K562 (cell line): ENCODE results near the gene METRN. TPM values are rescaled to one million over a fixed set of nuclear protein-coding genes. Genes with fewer than 3 reads are reported as not detected.

Source experiments
- CHD1 ChIP-seq: fragments of 200-600 bp; sonication (generic); IDR thresholded peaks from one replicate; pipeline ENCODE4 v1.6.1; 2012; ENCODE audit warnings: mild to moderate bottlenecking, moderate library complexity, low read length, inconsistent platforms
- FIP1L1 ChIP-seq: fragments of 200-400 bp; formaldehyde crosslinking; IDR thresholded peaks from 2 replicates; pipeline ENCODE4 v1.6.1; 2018; ENCODE audit warnings: mild to moderate bottlenecking, low read depth, low read length; ENCODE audit not compliant: poor library complexity, severe bottlenecking
- MTA3 ChIP-seq: fragments of 450-650 bp; formaldehyde crosslinking; IDR thresholded peaks from 2 replicates; pipeline ENCODE4 v1.6.1; 2017; ENCODE audit warnings: mild to moderate bottlenecking, borderline replicate concordance
- MTF1 ChIP-seq: fragments of 250-450 bp; sonication (Bioruptor Pico); IDR thresholded peaks from 2 replicates; pipeline ENCODE4 v1.9.0; 2021; ENCODE audit warnings: moderate library complexity, mild to moderate bottlenecking, inconsistent platforms, borderline replicate concordance
- MYNN ChIP-seq, 2 experiments: sonication (generic); formaldehyde crosslinking in 1 of 2; IDR thresholded peaks; 2 replicates each; pipeline versions ENCODE4 v1.5.0 to v1.6.1; 2016 to 2020; ENCODE audit warnings: antibody characterized with exemption in 1 of 2, missing genetic modification reagents in 1 of 2
- NFIC ChIP-seq: fragments of 450-650 bp; IDR thresholded peaks from 2 replicates; pipeline ENCODE4 v1.6.1; 2017; ENCODE audit warnings: mild to moderate bottlenecking, inconsistent platforms
- PHB2 ChIP-seq: fragments of 450-650 bp; IDR thresholded peaks from 2 replicates; pipeline ENCODE4 v1.6.1; 2017; ENCODE audit warnings: low read depth
- RBBP5 ChIP-seq: fragments of 200-600 bp; sonication (generic); IDR thresholded peaks from 2 replicates; pipeline ENCODE4 v1.6.1; 2012; ENCODE audit warnings: borderline replicate concordance, mild to moderate bottlenecking, low read length, control low read depth, inconsistent platforms; ENCODE audit not compliant: insufficient read depth, poor library complexity, severe bottlenecking
- SPI1 ChIP-seq: IDR thresholded peaks from 2 replicates; pipeline ENCODE4 v1.6.1; 2011; ENCODE audit warnings: low read depth, low read length, control low read depth, borderline replicate concordance
- SRSF1 ChIP-seq: fragments of 200-400 bp; formaldehyde crosslinking; IDR thresholded peaks from 2 replicates; pipeline ENCODE4 v1.6.1; 2017; ENCODE audit warnings: mild to moderate bottlenecking, low read depth, low read length, moderate library complexity
- ZKSCAN3 ChIP-seq: fragments of 250-450 bp; sonication (Bioruptor Pico); IDR thresholded peaks from 2 replicates; pipeline ENCODE4 v1.4.0; 2020
- ZNF263 ChIP-seq: sonication (generic); formaldehyde crosslinking; IDR thresholded peaks from 2 replicates; pipeline ENCODE4 v1.8.0; 2022; ENCODE audit warnings: mild to moderate bottlenecking, missing genetic modification reagents, borderline replicate concordance
- ZNF384 ChIP-seq: IDR thresholded peaks from 2 replicates; pipeline ENCODE4 v1.6.1; 2012; ENCODE audit warnings: low read depth, low read length, improper control_type of control experiment
- ZNF57 ChIP-seq: fragments of 450-650 bp; formaldehyde crosslinking; IDR thresholded peaks from 2 replicates; pipeline ENCODE4 v1.4.0; 2020; ENCODE audit warnings: mild to moderate bottlenecking, moderate library complexity
- ZNF586 ChIP-seq: fragments of 450-650 bp; formaldehyde crosslinking; conservative IDR thresholded peaks from 2 replicates; pipeline ENCODE4 v1.4.0; 2020; ENCODE audit warnings: mild to moderate bottlenecking, moderate library complexity
- ZNF668 ChIP-seq: fragments of 250-450 bp; sonication (Bioruptor Pico); IDR thresholded peaks from 2 replicates; pipeline ENCODE4 v1.8.0; 2022; ENCODE audit warnings: mild to moderate bottlenecking, inconsistent platforms
- polyA plus RNA-seq, 8 experiments: library from polyadenylated mRNA; depleted of rRNA in 4 of 8; stranded (reverse) in 5 of 8; unstranded in 3 of 8; fragments of >200 nt; fragmentation: Nextera tagmentation in 2 of 8; fragmentation: Illumina TruSeq in 1 of 8; extraction: Ambion mirVana in 2 of 8; extraction: Trizol in 1 of 8; gene quantifications; 2 replicates each; pipeline versions ENCODE4 v1.2.1 to v1.2.3, GENCODE V29; 2011 to 2014; ENCODE audit warnings: inconsistent platforms in 1 of 8, missing spikeins in 1 of 8
- total RNA-seq, 7 experiments: library from RNA; depleted of rRNA in 6 of 7; stranded (reverse); fragments of >200 nt in 6 of 7; fragmentation: Illumina TruSeq in 2 of 7; extraction: Trizol in 2 of 7; gene quantifications; 2 replicates each; pipeline versions ENCODE4 v1.2.1 to v1.2.3, GENCODE V29; 2011 to 2021; ENCODE audit warnings: low replicate concordance in 1 of 7
- TF ChIP-seq, protein P1 (sequence below), 3 experiments: IDR thresholded peaks in 2 of 3; conservative IDR thresholded peaks in 1 of 3; 2 replicates each; pipeline ENCODE4 v1.5.1; 2011 to 2012; ENCODE audit warnings: low read length in 3 of 3, mild to moderate bottlenecking in 3 of 3, control low read depth in 2 of 3, improper control_type of control experiment in 1 of 3, inconsistent platforms in 1 of 3, low read depth in 1 of 3, mixed read lengths in 1 of 3, moderate library complexity in 1 of 3; ENCODE audit not compliant: insufficient read depth in 2 of 3
- TF ChIP-seq, protein P2 (sequence below): fragments of 450-650 bp; formaldehyde crosslinking; conservative IDR thresholded peaks from 2 replicates; pipeline ENCODE4 v1.4.0; 2022; ENCODE audit warnings: mild to moderate bottlenecking, missing genetic modification characterization
- TF ChIP-seq, protein P3 (sequence below): fragments of 450-650 bp; formaldehyde crosslinking; IDR thresholded peaks from 2 replicates; pipeline ENCODE4 v1.4.0; 2020; ENCODE audit warnings: mild to moderate bottlenecking, mixed read lengths
- TF ChIP-seq, protein P4 (sequence below): fragments of 450-650 bp; IDR thresholded peaks from 2 replicates; pipeline ENCODE4 v1.6.1; 2016; ENCODE audit warnings: missing biosample characterization, missing genetic modification characterization

Gene METRN
- total and polyA plus RNA-seq, 9 of the 15 experiments (the other 6 are each of a cell fraction or from before 2014, with no cell fraction given), result 0.20 to 89.8 (median 15.4) TPM

DNA sequence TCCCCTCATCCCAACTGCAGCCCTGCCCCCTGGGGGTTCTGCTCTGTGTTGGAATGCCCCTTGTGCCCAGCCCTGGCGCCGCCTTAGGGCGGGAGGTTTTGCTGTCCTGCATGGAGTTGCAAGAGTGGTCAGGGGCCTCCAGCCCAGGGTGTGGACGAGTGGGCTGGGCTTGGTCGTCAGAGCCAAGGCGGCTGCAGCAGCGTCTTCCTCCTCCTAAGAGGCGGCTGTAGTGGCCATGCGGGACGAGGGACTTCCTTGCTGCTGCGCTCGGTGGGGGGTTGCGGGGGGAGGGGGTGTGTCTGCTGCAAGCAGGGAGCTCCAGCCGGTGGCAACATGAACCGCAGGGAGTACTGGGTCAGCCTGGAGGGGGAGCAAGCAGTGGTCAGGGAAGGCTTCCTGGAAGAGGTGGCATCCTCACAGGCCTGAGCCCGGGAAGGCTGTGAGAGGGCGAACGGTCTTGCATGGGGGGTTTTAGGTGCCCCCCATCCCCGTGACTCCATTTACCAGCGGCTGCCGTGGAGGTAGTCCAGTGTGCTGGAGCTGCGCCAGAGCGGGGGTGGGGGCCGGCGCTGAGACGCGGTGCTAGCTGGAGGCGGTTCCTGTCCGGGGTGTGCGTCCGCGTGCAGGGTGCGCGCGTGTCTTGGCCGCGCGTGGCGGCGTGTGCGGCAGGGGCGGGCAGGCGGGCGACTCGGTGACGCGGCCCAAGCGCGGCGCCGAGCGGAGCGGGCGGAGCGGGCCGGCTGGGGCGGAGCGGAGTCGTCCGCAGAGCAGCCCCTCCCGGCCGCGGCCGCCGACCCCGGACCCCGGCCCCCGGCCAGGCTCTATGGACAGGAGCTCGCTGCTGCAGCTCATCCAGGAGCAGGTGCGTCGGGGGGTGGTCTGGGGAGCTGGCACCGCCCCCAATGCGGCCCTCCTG, 39.7 kb upstream of the METRN start, which contains the start of gene RHBDL1 (continued):
- TF ChIP-seq, protein P1, sequence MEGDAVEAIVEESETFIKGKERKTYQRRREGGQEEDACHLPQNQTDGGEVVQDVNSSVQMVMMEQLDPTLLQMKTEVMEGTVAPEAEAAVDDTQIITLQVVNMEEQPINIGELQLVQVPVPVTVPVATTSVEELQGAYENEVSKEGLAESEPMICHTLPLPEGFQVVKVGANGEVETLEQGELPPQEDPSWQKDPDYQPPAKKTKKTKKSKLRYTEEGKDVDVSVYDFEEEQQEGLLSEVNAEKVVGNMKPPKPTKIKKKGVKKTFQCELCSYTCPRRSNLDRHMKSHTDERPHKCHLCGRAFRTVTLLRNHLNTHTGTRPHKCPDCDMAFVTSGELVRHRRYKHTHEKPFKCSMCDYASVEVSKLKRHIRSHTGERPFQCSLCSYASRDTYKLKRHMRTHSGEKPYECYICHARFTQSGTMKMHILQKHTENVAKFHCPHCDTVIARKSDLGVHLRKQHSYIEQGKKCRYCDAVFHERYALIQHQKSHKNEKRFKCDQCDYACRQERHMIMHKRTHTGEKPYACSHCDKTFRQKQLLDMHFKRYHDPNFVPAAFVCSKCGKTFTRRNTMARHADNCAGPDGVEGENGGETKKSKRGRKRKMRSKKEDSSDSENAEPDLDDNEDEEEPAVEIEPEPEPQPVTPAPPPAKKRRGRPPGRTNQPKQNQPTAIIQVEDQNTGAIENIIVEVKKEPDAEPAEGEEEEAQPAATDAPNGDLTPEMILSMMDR (IDR thresholded peaks at IDR 0.05 in 2 of 3, conservative IDR thresholded peaks at IDR 0.05 in 1 of 3; ENCODE audit: insufficient read depth in 2 of 3, low read depth in 1 of 3, low read length in 3 of 3), result peak in 2 of 3 experiments; percentile 17 to 38; a peak in 2 of 6 replicates
- peak; percentile 63 for TF ChIP-seq FIP1L1
- TF ChIP-seq MYNN (IDR thresholded peaks at IDR 0.05), result peak; percentile 29; the same call in 1 of the 2 replicates
- TF ChIP-seq MYNN (CRISPR knock-in tag; IDR thresholded peaks at IDR 0.05), result no peak
- peak; percentile 53 for TF ChIP-seq RBBP5
- TF ChIP-seq, protein P2, sequence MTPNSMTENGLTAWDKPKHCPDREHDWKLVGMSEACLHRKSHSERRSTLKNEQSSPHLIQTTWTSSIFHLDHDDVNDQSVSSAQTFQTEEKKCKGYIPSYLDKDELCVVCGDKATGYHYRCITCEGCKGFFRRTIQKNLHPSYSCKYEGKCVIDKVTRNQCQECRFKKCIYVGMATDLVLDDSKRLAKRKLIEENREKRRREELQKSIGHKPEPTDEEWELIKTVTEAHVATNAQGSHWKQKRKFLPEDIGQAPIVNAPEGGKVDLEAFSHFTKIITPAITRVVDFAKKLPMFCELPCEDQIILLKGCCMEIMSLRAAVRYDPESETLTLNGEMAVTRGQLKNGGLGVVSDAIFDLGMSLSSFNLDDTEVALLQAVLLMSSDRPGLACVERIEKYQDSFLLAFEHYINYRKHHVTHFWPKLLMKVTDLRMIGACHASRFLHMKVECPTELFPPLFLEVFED (CRISPR knock-in tag), result 0 out of 2 replicates have a peak, but pooled peaks have one; percentile 56
- TF ChIP-seq ZNF668, result no peak
- TF ChIP-seq NFIC, result peak; percentile 94
- no peak for TF ChIP-seq SRSF1
- no peak for TF ChIP-seq MTF1
- TF ChIP-seq, protein P3, sequence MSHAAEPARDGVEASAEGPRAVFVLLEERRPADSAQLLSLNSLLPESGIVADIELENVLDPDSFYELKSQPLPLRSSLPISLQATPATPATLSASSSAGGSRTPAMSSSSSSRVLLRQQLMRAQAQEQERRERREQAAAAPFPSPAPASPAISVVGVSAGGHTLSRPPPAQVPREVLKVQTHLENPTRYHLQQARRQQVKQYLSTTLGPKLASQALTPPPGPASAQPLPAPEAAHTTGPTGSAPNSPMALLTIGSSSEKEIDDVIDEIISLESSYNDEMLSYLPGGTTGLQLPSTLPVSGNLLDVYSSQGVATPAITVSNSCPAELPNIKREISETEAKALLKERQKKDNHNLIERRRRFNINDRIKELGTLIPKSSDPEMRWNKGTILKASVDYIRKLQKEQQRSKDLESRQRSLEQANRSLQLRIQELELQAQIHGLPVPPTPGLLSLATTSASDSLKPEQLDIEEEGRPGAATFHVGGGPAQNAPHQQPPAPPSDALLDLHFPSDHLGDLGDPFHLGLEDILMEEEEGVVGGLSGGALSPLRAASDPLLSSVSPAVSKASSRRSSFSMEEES (CRISPR knock-in tag), result no peak
- peak; percentile 50 for TF ChIP-seq CHD1
- 0 out of 2 replicates have a peak, but pooled peaks have one; percentile 65 for TF ChIP-seq ZNF263
- TF ChIP-seq MTA3, result peak; percentile 92
- TF ChIP-seq ZNF586 (CRISPR knock-in tag), result 0 out of 2 replicates have a peak, but pooled peaks have one; percentile 3
- no peak for TF ChIP-seq PHB2
- TF ChIP-seq SPI1, result peak; percentile 32
- 0 out of 2 replicates have a peak, but pooled peaks have one; percentile 22 for TF ChIP-seq ZNF57 (CRISPR knock-in tag)
- no peak for TF ChIP-seq ZKSCAN3 (CRISPR knock-in tag)
- no peak for TF ChIP-seq ZNF384
- TF ChIP-seq, protein P4, sequence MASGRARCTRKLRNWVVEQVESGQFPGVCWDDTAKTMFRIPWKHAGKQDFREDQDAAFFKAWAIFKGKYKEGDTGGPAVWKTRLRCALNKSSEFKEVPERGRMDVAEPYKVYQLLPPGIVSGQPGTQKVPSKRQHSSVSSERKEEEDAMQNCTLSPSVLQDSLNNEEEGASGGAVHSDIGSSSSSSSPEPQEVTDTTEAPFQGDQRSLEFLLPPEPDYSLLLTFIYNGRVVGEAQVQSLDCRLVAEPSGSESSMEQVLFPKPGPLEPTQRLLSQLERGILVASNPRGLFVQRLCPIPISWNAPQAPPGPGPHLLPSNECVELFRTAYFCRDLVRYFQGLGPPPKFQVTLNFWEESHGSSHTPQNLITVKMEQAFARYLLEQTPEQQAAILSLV, result no peak
